ENCODE data around the gene SCYGR1. TPM values are rescaled to one million over a fixed set of nuclear protein-coding genes. Genes with fewer than 3 reads are reported as not detected.
A peak's percentile ranks its signal among the peaks of the same experiment; 100 is the strongest.

The SCYGR1 gene
- total RNA-seq, 4 donors from 2014 or later = not detected

DNA sequence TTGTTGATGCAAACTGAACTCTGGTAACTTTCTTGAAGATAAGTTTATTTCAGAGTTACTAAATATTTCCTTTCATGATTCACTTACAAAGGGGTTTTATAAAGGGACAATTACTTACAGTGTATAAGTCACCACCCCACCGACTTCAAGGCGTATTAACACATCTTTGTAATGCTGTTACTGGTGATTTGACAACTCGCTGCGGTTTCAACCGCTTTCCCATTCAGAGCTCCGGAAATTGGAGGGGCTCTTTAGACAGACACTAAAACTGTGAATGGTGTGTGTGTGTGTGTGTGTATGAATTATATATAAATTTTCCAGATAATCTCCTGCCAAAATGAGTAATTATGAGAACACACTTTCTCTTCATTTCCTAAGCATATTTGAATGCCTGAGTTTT lies 13.6 kb downstream of the SCYGR1 start:
- TF ChIP-seq POLR2A (IDR thresholded peaks at IDR 0.05) = no peak
- TF ChIP-seq, protein P1, sequence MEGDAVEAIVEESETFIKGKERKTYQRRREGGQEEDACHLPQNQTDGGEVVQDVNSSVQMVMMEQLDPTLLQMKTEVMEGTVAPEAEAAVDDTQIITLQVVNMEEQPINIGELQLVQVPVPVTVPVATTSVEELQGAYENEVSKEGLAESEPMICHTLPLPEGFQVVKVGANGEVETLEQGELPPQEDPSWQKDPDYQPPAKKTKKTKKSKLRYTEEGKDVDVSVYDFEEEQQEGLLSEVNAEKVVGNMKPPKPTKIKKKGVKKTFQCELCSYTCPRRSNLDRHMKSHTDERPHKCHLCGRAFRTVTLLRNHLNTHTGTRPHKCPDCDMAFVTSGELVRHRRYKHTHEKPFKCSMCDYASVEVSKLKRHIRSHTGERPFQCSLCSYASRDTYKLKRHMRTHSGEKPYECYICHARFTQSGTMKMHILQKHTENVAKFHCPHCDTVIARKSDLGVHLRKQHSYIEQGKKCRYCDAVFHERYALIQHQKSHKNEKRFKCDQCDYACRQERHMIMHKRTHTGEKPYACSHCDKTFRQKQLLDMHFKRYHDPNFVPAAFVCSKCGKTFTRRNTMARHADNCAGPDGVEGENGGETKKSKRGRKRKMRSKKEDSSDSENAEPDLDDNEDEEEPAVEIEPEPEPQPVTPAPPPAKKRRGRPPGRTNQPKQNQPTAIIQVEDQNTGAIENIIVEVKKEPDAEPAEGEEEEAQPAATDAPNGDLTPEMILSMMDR (IDR thresholded peaks at IDR 0.05 in 4 of 5, conservative IDR thresholded peaks at IDR 0.05 in 1 of 5) = no peak

DNA sequence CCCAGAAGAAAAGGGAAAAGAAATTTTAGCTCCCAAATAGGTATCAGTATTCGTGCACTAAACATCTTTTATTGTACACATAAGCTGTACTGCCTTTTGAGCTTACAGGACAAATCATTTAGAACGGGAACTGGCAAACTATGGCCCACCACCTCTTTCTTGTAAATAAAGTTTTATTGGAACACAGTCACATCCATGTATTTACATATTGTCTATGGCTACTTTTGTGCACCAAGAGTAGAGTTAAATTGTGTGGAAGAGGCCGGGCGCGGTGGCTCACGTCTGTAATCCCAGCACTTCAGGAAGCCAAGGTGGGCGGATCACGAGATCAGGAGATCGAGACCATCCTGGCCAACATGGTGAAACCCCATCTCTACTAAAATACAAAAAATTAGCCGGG lies 14.4 kb downstream of the SCYGR1 start:
- ATAC-seq (no peak), DNase-seq (no peak)
- intact Hi-C loops (cut with DNase I; ENCODE audit: low total_unique reads) = no loop called here
- Histone ChIP-seq H3K9me3 (no peaks in the 10 kb centered on the region), H3K27me3 (no peaks in the 10 kb centered on the region), H3K4me1 (no peaks in the 10 kb centered on the region), H3K36me3 (no peaks in the 10 kb centered on the region), H3K4me3 (no peak overlapping the region), H3K27ac (no peak overlapping the region)
- in situ Hi-C loops (cut with MboI; ENCODE audit: low sequenced_read_pairs in 4 of 4) = no loop called here
- TF ChIP-seq, protein P1 (IDR thresholded peaks at IDR 0.05 in 4 of 5, conservative IDR thresholded peaks at IDR 0.05 in 1 of 5) = no peak
- TF ChIP-seq POLR2A (IDR thresholded peaks at IDR 0.05) = no peak

More for the DNA sequence above, 13.6 kb downstream of the SCYGR1 start:
- no peaks in the 10 kb centered on the region for H3K36me3 ChIP-seq
- H3K4me3 ChIP-seq = no peak overlapping the region
- no peak for ATAC-seq
- H3K27ac ChIP-seq = no peak overlapping the region
- no peaks in the 10 kb centered on the region for H3K27me3 ChIP-seq
- in situ Hi-C loops (cut with MboI; ENCODE audit: low sequenced_read_pairs in 4 of 4) (no loop called here), intact Hi-C loops (cut with DNase I; ENCODE audit: low total_unique reads) (no loop called here)
- DNase-seq = no peak
- no peaks in the 10 kb centered on the region for H3K4me1 ChIP-seq
- H3K9me3 ChIP-seq = no peaks in the 10 kb centered on the region

DNA sequence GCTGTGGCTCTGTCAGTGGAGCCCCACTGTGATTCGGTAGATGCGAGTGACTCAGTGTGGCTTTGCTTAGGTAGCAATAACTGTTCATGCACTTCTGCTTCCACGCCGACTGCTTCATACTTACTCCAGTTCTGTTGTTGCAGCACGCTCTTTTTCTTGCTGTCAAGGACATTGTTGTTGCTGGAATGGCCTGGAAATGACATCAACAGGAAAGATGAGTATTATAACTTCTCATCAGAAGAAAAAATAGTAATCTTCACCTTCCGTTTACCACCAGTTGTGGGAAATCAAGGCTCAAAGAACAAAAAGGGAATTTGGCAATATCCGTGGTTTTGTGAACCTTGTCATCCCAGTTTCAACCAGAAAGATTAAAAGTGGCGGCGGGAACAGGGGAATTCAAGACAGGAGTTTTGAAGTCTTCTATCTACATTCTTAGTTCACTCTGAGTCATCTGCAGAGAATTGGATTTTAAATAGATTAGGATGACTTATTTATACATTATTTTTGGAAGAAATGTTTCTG lies 16.9 kb downstream of the SCYGR1 start:
- TF ChIP-seq, protein P1 (IDR thresholded peaks at IDR 0.05 in 4 of 5, conservative IDR thresholded peaks at IDR 0.05 in 1 of 5) = no peak
- no peak for TF ChIP-seq POLR2A (IDR thresholded peaks at IDR 0.05)
- no peaks in the 10 kb centered on the region for H3K9me3 ChIP-seq
- in situ Hi-C loops (cut with MboI; ENCODE audit: low sequenced_read_pairs in 4 of 4) = no loop called here
- H3K27me3 ChIP-seq = no peaks in the 10 kb centered on the region
- DNase-seq (peak; percentile 8 to 28), ATAC-seq (peak in 1 of 2 donors; percentile 21)
- no peak overlapping the region for H3K27ac ChIP-seq
- H3K4me1 ChIP-seq = no peaks in the 10 kb centered on the region
- no peak overlapping the region for H3K4me3 ChIP-seq
- intact Hi-C loops (cut with DNase I; ENCODE audit: low total_unique reads) = no loop called here
- no peaks in the 10 kb centered on the region for H3K36me3 ChIP-seq

DNA sequence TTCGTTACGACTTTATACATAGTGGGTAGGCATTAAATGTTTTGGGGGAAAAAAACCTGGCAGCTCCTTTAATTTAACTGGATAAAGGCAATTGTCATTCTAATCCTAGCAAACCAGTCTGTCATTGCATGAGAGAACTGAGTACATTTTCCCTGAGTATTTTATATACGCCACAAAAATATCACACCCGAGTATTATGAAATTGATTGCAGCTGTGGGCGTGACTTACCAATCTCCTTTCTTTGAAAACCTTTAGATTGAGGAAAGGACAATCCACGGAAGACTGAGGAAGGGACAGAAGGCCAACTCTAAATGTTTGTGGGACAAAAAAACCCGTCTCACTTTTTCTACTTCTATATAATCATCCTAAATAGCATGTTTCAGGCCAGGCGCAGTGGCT lies 17.7 kb downstream of the SCYGR1 start:
- in situ Hi-C loops (cut with MboI; ENCODE audit: low sequenced_read_pairs in 4 of 4) = no loop called here
- ATAC-seq (no peak), DNase-seq (no peak)
- no peak overlapping the region for H3K4me3 ChIP-seq
- no peaks in the 10 kb centered on the region for H3K9me3 ChIP-seq
- no peak overlapping the region for H3K27ac ChIP-seq
- H3K27me3 ChIP-seq = no peaks in the 10 kb centered on the region
- no peaks in the 10 kb centered on the region for H3K36me3 ChIP-seq
- intact Hi-C loops (cut with DNase I; ENCODE audit: low total_unique reads) = no loop called here
- H3K4me1 ChIP-seq = no peaks in the 10 kb centered on the region
- TF ChIP-seq, protein P1 (IDR thresholded peaks at IDR 0.05 in 4 of 5, conservative IDR thresholded peaks at IDR 0.05 in 1 of 5) = no peak

DNA sequence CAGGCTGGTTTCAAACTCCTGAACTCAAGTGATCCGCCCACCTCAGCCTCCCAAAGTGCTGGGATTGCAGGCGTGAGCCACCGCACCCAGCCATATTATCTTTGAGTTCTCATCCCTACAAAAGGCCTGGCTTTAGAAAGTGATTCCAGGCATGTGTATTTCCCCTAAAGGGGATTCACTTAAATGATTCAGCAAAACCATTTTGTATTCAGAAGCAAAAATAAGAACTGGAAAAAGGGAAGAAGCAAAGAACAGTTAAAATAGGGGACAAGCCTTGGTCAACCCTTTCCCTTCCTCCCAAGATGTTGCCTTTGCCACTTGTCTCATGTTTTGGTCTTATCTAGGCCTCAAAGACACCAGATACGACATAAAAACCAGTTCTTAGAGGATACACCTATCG lies 19.2 kb downstream of the SCYGR1 start:
- ATAC-seq (no peak), DNase-seq (no peak)
- no peaks in the 10 kb centered on the region for H3K4me1 ChIP-seq
- no peak overlapping the region for H3K4me3 ChIP-seq
- H3K9me3 ChIP-seq = no peaks in the 10 kb centered on the region
- no peaks in the 10 kb centered on the region for H3K27me3 ChIP-seq
- H3K36me3 ChIP-seq = no peaks in the 10 kb centered on the region
- H3K27ac ChIP-seq = no peak overlapping the region
- in situ Hi-C loops (cut with MboI; ENCODE audit: low sequenced_read_pairs in 4 of 4) (no loop called here), intact Hi-C loops (cut with DNase I; ENCODE audit: low total_unique reads) (no loop called here)
- TF ChIP-seq, protein P1 (IDR thresholded peaks at IDR 0.05 in 4 of 5, conservative IDR thresholded peaks at IDR 0.05 in 1 of 5) = no peak
- TF ChIP-seq POLR2A (IDR thresholded peaks at IDR 0.05) = no peak
